Neural crest cell (in vitro differentiated cells): ENCODE results near the gene KIFAP3. TPM values are rescaled to one million over a fixed set of nuclear protein-coding genes. Genes with fewer than 3 reads are reported as not detected.

Experiments
- DNase-seq: peaks from one replicate; pipeline ENCODE4 v3.0.0; 2021; ENCODE audit warnings: low read depth, mixed read lengths, low spot score
- H3K27ac Mint-ChIP-seq: one replicate; pipeline ENCODE4 v1.8.0; 2021; ENCODE audit warnings: mild to moderate bottlenecking, mixed read lengths; ENCODE audit not compliant: unreplicated experiment
- H3K27me3 Mint-ChIP-seq: 2 replicates; pipeline ENCODE4 v1.8.0; 2021; ENCODE audit warnings: low read depth, mild to moderate bottlenecking, mixed read lengths
- H3K36me3 Mint-ChIP-seq: 2 replicates; pipeline ENCODE4 v1.8.0; 2021; ENCODE audit warnings: low read depth, mild to moderate bottlenecking, mixed read lengths
- H3K4me1 Mint-ChIP-seq: 2 replicates; pipeline ENCODE4 v1.8.0; 2021; ENCODE audit warnings: mixed read lengths
- H3K4me3 Mint-ChIP-seq: one replicate; pipeline ENCODE4 v1.8.0; 2021; ENCODE audit warnings: mild to moderate bottlenecking, mixed read lengths
- H3K9me3 Mint-ChIP-seq: 2 replicates; pipeline ENCODE4 v1.8.0; 2021; ENCODE audit warnings: mixed read lengths
- CTCF ChIP-seq: fragments of 200-600 bp; sonication (generic); conservative IDR thresholded peaks from 2 replicates; pipeline ENCODE4 v1.5.0; 2021; ENCODE audit warnings: antibody characterized with exemption, mild to moderate bottlenecking
- total RNA-seq: library from RNA; stranded (reverse); gene quantifications from 2 replicates; pipeline ENCODE4 v1.2.1, GENCODE V29; 2021

KIFAP3 gene
- total RNA-seq, 1 donor from 2014 or later: 19.6 TPM

GRCh38 chr1:169995993-169996392 is 78.5 kb downstream of the KIFAP3 start:
- no peak overlapping the region for H3K27ac Mint-ChIP-seq
- no peak for DNase-seq
- no peak for TF ChIP-seq CTCF
- no peaks in the 10 kb centered on the region for H3K4me1 Mint-ChIP-seq
- no peaks in the 10 kb centered on the region for H3K36me3 Mint-ChIP-seq
- no peaks in the 10 kb centered on the region for H3K27me3 Mint-ChIP-seq
- no peaks in the 10 kb centered on the region for H3K9me3 Mint-ChIP-seq
- no peak overlapping the region for H3K4me3 Mint-ChIP-seq

GRCh38 chr1:169989246-169989645 is 85.2 kb downstream of the KIFAP3 start:
- Mint-ChIP-seq H3K36me3 (no peaks in the 10 kb centered on the region), H3K27ac (no peak overlapping the region), H3K27me3 (no peaks in the 10 kb centered on the region), H3K4me1 (no peaks in the 10 kb centered on the region), H3K4me3 (no peak overlapping the region), H3K9me3 (no peaks in the 10 kb centered on the region)
- no peak for DNase-seq
- no peak for TF ChIP-seq CTCF

DNA sequence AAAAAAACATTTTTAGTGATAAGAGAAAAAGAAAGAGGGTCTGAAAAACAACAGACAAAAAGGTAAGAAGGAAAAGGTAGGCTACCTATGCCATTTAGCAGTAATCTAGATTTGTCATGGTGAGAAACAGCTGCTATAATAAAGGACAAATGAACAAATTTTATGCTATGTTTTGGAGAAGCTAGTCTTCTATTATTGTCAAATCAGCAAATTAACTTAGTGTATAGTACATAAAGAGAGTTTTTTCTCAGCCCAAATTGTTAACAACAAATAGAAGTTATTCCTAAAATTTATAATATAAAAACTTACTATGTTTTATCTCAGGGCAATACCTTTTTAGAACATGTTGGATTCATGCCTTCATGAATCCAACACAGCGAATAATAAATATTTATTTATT is 88.7 kb downstream of the KIFAP3 start:
- Mint-ChIP-seq H3K27me3 (no peaks in the 10 kb centered on the region), H3K27ac (no peak overlapping the region), H3K4me1 (no peaks in the 10 kb centered on the region), H3K36me3 (no peaks in the 10 kb centered on the region), H3K4me3 (no peak overlapping the region), H3K9me3 (no peaks in the 10 kb centered on the region)
- no peak for TF ChIP-seq CTCF
- no peak for DNase-seq

DNA sequence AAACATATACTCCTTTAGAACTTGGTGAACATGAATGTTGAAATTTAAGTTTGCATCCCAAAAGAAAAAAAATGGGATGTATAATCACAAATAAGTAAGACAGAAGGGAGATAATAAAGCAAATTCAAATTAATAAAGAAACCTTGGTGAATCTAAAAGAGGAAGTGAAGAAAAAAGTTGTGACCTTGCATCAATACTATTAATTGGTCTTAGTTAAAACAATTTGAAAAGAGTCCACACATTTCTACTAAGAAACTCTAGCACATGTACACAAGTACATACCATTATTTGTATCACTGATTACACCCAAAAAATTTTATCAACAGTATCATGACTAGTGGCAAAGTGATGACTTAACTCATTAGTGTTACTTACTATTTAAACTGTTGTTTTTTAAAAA is 100.4 kb downstream of the KIFAP3 start:
- Mint-ChIP-seq H3K4me3 (no peak overlapping the region), H3K36me3 (no peaks in the 10 kb centered on the region), H3K9me3 (no peaks in the 10 kb centered on the region), H3K27ac (no peak overlapping the region), H3K4me1 (no peaks in the 10 kb centered on the region), H3K27me3 (no peaks in the 10 kb centered on the region)
- no peak for DNase-seq
- TF ChIP-seq CTCF: no peak

DNA sequence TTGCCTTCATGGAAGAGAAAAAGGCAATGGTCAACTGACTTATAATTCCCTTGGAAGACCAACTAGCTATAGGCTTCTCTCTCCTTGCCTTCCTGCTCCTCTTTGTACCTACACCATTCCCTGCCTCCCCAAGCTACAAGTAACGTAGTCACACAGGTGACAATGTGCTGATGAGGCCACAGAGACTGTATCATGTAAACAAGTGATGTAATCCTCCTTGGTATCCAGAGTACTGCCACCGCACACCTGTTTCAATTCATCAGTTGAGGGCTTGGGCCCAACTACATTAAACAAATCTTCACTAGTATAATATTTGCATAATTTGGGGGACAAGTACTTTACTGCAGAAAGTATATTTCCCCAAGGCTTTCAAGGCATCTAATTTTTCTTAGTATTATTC is 104.4 kb downstream of the KIFAP3 start:
- no peaks in the 10 kb centered on the region for H3K27me3 Mint-ChIP-seq
- no peak overlapping the region for H3K27ac Mint-ChIP-seq
- H3K4me1 Mint-ChIP-seq: no peaks in the 10 kb centered on the region
- TF ChIP-seq CTCF: no peak
- no peak overlapping the region for H3K4me3 Mint-ChIP-seq
- H3K9me3 Mint-ChIP-seq: no peaks in the 10 kb centered on the region
- no peaks in the 10 kb centered on the region for H3K36me3 Mint-ChIP-seq
- DNase-seq: no peak

DNA sequence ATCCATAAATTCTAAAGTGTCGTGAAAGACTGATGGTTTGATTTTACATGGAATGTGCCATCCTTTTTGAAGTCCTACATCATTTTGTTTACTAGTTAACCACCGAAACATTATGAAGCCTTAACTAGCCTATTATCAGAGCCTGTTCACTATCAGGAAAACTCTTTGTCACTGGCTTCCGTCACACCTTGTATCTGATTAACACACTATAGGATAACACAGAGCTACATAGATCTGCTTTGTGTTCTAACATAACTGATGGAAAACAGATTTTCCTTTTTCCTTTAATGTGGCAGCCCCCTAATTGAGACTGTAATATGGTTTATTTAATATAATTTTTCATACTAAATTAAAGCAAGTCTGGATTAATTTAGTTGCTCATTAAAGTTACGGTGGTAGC is 106.3 kb downstream of the KIFAP3 start:
- H3K27ac Mint-ChIP-seq: no peak overlapping the region
- H3K4me1 Mint-ChIP-seq: peaks cover 4% of the 10 kb centered on the region
- no peak for TF ChIP-seq CTCF
- no peaks in the 10 kb centered on the region for H3K36me3 Mint-ChIP-seq
- no peaks in the 10 kb centered on the region for H3K9me3 Mint-ChIP-seq
- H3K27me3 Mint-ChIP-seq: no peaks in the 10 kb centered on the region
- DNase-seq: no peak
- H3K4me3 Mint-ChIP-seq: no peak overlapping the region
